ENCODE data around the gene RASA3. TPM values are rescaled to one million over a fixed set of nuclear protein-coding genes. Genes with fewer than 3 reads are reported as not detected.

The RASA3 gene
- total and polyA plus RNA-seq, 10 of the 15 experiments (the other 5 are each of a cell fraction or from before 2014, with no cell fraction given) = 0.79 to 33.9 (median 17.6) TPM

GRCh38 chr13:114166381-114167131 is 34.1 kb upstream of the RASA3 start:
- H2AFZ ChIP-seq (ENCODE audit: control insufficient read depth, low read depth, low read length) = no peak overlapping the region
- no peak overlapping the region for H3K9ac ChIP-seq (ENCODE audit: control insufficient read depth, insufficient read depth, low read length)
- WGBS (ENCODE audit: insufficient coverage, insufficient replicate concordance, low lambda C conversion rate, missing lambda C conversion rate) = 40% methylated on average over 20 of the region's 20 CpGs
- no peak overlapping the region for H3K27ac ChIP-seq (ENCODE audit: control insufficient read depth, insufficient read depth)
- ChIA-PET RAD21 (ENCODE audit: unreplicated experiment) (interaction anchor here (1.1 kb wide), 1 partner anchor 18 kb away, joined by 3 read pairs; no protein-coding TSS in a partner anchor), POLR2A (no interaction called here), CTCF (no interaction called here), SMC1A (ENCODE audit: uncharacterized antibody, unreplicated experiment) (interaction anchor here (0.6 to 0.8 kb wide), 2 partner anchors 9 to 35 kb away, joined by 3 read pairs; no protein-coding TSS in a partner anchor)
- ATAC-seq (no peak), DNase-seq (ENCODE audit: low read depth, low spot score) (no peak), FAIRE-seq (no peak)
- H3K27me3 ChIP-seq (replicated peaks in 1 of 2; ENCODE audit: control insufficient read depth in 2 of 2, insufficient read depth in 2 of 2, low read length in 1 of 2) = peaks cover 0 to 7% of the 10 kb centered on the region in 2 experiments; a peak in 2 of 4 replicates
- no peak overlapping the region for H3K4me2 ChIP-seq (ENCODE audit: control insufficient read depth, insufficient read depth)
- H4K20me1 ChIP-seq (ENCODE audit: control insufficient read depth, insufficient read depth) = no peaks in the 10 kb centered on the region
- in situ Hi-C loops (cut with MboI) = no loop called here
- no peak for TF ChIP-seq CUX1 (IDR thresholded peaks at IDR 0.05; ENCODE audit: insufficient replicate concordance, low read depth, low read length)
- TF ChIP-seq MXI1 (IDR thresholded peaks at IDR 0.05; ENCODE audit: low read depth, low read length) = no peak
- no peak for TF ChIP-seq RB1 (IDR thresholded peaks at IDR 0.05; ENCODE audit: borderline replicate concordance)
- no peak for TF ChIP-seq MLLT1 (IDR thresholded peaks at IDR 0.05)
- no peak for TF ChIP-seq WRNIP1 (IDR thresholded peaks at IDR 0.05; ENCODE audit: borderline replicate concordance, low read depth, low read length)
- TF ChIP-seq BRCA1 (IDR thresholded peaks at IDR 0.05; ENCODE audit: low read depth, low read length) = no peak
- TF ChIP-seq TARDBP (IDR thresholded peaks at IDR 0.05; ENCODE audit: borderline replicate concordance) = no peak
- TF ChIP-seq POU2F2 (IDR thresholded peaks at IDR 0.05; ENCODE audit: borderline replicate concordance, low read depth, low read length) = no peak
- no peak for TF ChIP-seq ZBTB11 (CRISPR knock-in tag; IDR thresholded peaks at IDR 0.05)
- TF ChIP-seq RBBP5 (conservative IDR thresholded peaks at IDR 0.05) = no peak
- no peak overlapping the region for H3K4me3 ChIP-seq
- BruUV-seq (replicated peaks) = no TSS peak
- peaks cover 6% of the 10 kb centered on the region; the same call in 1 of the 2 replicates for H3K4me1 ChIP-seq (ENCODE audit: control insufficient read depth, insufficient read depth, low read length)
- intact Hi-C loops (cut with micrococcal nuclease; ENCODE audit: unreplicated experiment) = no loop called here
- no peaks in the 10 kb centered on the region for H3K79me2 ChIP-seq (ENCODE audit: control insufficient read depth, insufficient read depth, low read length)
- no peaks in the 10 kb centered on the region for H3K36me3 ChIP-seq (ENCODE audit: control insufficient read depth in 2 of 2, insufficient read depth in 2 of 2, low read length in 1 of 2)
- no peaks in the 10 kb centered on the region; the same call in 2 of the 3 replicates for H3K9me3 ChIP-seq (replicated peaks; ENCODE audit: control insufficient read depth, insufficient read depth, low read length)

Measured in GM12878 (cell line).